Epithelial cell of proximal tubule (primary cell): ENCODE data around the gene ASCL2. TPM values are rescaled to one million over a fixed set of nuclear protein-coding genes. Genes with fewer than 3 reads are reported as not detected.

Experiments used
- DNase-seq: peaks from one replicate; pipeline ENCODE4 v3.0.0-alpha.2; 2011; ENCODE audit warnings: low read depth
- H3K4me3 ChIP-seq: 2 replicates; pipeline ENCODE4 v1.5.1; 2011; ENCODE audit warnings: low read depth, mild to moderate bottlenecking, low read length
- total RNA-seq: library from RNA; depleted of rRNA; stranded (reverse); fragments of >200 nt; gene quantifications from 2 replicates; pipeline ENCODE4 v1.2.3, GENCODE V29; 2015
- TF ChIP-seq, protein P1 (sequence below): conservative IDR thresholded peaks from 2 replicates; pipeline ENCODE4 v1.5.1; 2012; ENCODE audit warnings: low read depth, mild to moderate bottlenecking, low read length

The ASCL2 gene
- total RNA-seq, 1 donor from 2014 or later: 0.12 TPM

DNA sequence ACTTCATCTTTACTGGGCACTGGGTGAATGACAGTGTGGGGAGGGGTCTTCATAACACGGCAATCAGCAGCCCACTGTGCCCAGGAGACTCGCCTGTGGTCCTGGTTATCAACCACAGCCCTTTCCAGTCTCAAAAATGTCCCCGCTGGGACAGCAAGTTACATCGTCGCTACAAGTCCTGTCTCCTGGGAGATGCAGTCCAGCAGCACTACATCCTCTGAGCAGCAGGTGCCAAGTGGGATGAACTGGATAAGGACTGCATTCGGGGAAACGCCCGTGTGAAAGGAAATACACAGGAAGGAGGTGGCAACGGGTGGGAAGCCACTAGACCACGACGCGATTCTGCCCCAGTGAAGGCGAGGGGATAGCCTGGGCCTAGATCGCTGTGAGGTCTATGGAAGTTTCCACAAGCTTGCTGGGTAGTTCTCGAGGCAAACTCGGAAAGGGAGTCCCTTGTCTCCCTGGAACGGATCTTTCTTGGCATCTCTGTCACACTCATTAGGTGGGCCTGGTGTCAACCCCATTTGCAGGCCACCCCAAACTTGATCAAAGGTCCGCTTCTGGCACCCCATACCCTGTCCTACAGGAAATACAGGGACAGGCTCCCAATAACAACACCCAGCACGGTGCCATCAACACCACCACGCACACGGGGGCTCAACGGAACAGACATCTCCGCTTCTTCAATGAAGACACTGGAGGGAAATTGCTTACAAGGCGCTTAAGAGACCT lies 4.4 kb downstream of the ASCL2 start:
- DNase-seq: no peak
- TF ChIP-seq, protein P1, sequence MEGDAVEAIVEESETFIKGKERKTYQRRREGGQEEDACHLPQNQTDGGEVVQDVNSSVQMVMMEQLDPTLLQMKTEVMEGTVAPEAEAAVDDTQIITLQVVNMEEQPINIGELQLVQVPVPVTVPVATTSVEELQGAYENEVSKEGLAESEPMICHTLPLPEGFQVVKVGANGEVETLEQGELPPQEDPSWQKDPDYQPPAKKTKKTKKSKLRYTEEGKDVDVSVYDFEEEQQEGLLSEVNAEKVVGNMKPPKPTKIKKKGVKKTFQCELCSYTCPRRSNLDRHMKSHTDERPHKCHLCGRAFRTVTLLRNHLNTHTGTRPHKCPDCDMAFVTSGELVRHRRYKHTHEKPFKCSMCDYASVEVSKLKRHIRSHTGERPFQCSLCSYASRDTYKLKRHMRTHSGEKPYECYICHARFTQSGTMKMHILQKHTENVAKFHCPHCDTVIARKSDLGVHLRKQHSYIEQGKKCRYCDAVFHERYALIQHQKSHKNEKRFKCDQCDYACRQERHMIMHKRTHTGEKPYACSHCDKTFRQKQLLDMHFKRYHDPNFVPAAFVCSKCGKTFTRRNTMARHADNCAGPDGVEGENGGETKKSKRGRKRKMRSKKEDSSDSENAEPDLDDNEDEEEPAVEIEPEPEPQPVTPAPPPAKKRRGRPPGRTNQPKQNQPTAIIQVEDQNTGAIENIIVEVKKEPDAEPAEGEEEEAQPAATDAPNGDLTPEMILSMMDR: no peak
- no peak overlapping the region for H3K4me3 ChIP-seq

DNA sequence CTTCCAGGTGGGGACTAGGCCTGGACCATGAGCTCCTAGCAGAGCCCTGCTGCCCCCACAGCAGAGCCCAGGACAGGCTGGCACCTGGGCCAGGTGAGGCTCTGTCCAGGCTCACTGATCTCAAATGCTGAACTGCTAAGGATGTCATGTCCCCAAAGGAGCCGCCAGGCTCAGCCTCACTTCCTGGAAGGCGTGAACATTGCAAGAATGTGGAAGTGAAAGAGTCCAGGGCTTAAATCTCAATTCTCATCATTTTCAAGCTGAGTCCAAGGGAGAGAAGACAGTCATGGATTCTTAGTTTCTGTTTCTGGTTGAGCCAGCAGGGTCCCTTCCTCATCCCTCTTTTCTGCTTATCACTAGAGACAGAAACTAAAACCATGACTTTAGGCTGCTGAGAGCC lies 5.0 kb downstream of the ASCL2 start:
- H3K4me3 ChIP-seq: no peak overlapping the region
- DNase-seq: no peak
- TF ChIP-seq, protein P1: no peak

DNA sequence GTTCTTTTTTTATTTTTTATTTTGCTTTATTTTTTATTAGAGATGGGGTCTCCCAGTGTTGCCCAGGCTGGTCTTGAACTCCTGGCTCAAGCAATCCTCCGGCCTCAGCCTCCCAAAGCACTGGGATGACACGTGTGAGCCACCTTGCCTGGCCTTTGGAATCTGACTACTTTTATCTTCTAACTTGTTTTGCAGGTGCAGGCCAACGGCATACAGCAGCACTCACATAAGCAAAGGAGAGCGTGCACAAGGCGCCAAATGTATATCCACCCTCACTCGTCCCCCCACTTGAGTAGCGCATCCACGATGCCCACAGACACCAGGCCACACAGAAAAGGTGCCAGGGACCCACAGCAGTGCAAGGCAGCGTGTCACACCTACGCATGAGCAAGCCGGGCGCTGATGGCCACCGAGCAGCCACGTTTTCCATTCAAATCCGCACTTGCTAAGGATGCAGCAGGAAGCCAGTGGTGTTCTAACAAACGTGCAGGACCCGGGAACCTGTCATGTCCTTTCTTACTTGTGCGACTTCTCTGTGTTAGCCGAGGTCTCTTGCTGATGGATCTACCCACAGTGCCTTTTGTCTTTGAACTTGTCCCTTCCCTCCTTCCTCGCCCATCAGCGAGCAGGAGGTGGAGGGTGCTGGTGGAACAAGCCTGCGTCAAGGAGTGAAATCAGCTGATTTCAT lies 5.9 kb downstream of the ASCL2 start:
- no peak for DNase-seq
- no peak overlapping the region for H3K4me3 ChIP-seq
- TF ChIP-seq, protein P1: no peak

DNA sequence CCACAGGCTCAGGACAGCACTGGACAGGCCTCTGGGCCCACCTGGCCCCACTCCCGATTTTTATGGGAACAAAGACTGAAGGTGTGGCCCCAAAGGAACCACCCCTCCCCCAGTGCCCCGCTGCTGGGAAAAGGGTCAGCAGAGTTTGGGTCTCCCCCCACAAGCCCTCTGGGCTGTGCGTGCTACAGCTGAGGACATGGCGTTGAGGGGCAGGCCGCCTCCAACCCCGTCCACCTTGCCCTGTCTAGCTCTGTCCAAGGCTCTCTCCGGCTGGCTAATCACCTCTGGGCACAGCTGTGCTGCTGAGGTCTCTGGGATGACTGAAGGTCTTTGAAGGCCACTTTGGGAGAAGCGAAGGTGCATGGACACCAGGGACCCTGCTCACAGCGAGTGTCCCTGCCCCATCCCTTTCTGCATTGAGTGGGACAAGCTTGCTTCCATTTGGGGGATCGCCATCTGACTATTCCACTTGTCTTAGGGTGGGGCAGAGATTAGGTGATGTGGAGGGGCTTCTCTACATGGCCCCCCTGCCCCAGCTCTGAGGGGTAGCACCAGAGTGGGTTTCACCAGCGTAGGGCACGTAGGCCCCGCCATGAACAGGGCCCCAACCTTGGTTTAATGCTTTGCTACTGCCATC lies 6.5 kb downstream of the ASCL2 start:
- DNase-seq: no peak
- no peak overlapping the region for H3K4me3 ChIP-seq
- TF ChIP-seq, protein P1: no peak

DNA sequence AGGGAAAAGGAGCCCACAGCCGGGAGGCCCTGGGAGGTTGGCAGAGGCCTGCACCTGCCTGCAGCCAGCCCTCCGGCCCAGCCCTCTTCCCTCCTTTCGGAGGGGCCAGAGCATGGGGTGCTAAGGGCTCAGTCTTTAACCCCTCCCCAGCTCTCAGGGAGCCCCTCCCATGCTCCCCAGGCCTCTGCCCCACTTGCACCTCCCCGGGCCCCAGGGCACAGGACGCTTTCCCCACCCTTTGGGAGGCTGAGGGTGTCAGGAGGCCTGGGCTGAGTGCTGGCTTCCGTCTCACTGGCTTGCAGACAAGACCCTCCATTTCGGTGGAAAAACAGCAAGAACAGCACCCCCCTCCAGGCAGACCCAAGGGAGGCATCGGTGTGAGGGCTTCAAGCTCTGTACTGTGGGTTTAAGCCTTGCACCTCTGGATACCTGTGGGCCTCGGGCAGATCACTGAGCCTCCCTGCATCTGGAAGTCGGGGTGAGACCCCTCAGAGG lies 7.3 kb downstream of the ASCL2 start:
- no peak overlapping the region for H3K4me3 ChIP-seq
- DNase-seq: no peak
- TF ChIP-seq, protein P1: no peak

DNA sequence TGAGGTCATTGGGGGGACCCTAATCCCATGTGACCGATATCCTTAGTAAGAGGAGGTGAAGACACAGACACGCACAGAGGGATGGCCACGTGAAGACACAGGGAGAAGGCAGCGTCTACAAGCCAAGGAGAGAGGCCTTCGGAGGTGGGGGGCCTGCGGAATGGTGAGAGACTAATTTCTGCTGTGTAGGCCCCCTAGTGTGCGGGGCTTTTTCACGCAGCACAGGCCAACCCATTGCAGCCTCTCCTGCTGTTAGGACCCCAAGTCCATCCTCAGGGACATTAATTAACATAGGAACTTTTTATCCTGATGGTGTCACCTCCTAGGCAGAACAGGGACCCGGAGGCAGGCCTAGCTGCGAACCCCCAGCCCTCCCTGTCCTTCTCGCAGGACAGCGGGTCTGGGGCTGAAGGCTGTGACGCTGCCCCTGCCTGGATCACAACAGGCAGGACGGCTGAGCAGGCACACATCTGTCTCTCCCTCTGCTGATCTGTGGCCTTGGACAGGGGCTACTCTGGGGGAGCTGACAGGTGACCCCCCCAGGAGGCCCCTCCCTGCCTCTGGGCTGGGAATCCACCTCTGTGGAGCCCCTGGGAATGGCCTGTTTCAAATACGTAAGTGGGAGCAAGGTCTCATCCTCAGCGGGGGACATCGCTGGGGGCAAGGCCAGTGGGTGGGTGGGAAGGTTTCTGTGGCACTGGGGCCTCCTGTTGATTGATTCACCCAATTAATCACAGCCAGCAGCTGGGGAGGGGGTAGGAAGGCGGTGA lies 7.9 kb downstream of the ASCL2 start:
- H3K4me3 ChIP-seq: no peak overlapping the region
- no peak for DNase-seq
- TF ChIP-seq, protein P1: no peak
